Measurements from ENCODE around the gene SLC44A2. TPM values are rescaled to one million over a fixed set of nuclear protein-coding genes. Genes with fewer than 3 reads are reported as not detected.

Gene SLC44A2
- total RNA-seq, 1 experiment from 2014 or later, result 31.5 TPM

DNA sequence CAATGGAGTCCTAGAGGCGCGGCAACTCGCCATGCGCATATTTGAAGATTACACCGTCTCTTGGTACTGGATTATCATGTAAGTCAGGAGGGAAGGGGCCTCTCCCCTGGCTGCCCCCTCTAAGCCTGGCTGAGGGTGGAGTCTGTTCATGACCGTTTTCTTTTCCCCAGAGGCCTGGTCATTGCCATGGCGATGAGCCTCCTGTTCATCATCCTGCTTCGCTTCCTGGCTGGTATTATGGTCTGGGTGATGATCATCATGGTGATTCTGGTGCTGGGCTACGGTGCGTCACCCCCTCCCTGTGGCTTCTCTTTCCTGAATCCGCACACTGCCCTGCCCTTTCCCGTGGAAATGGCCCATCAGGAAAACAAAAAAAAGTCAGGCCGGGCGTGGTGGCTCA lies 6.5 kb downstream of the SLC44A2 start:
- CTCF ChIA-PET, result no interaction called here
- no peaks in the 10 kb centered on the region for H3K9me3 ChIP-seq (ENCODE audit: control insufficient read depth, insufficient read depth, low read depth, low read length)
- no peak for TF ChIP-seq CTCF (IDR thresholded peaks at IDR 0.05)
- TF ChIP-seq REST (IDR thresholded peaks at IDR 0.05; ENCODE audit: insufficient read depth in 1 of 2, low read depth in 2 of 2, low read length in 1 of 2), result no peak
- no peak for TF ChIP-seq POLR2AphosphoS5 (IDR thresholded peaks at IDR 0.05; ENCODE audit: low read depth, low read length)
- TF ChIP-seq SIN3A (IDR thresholded peaks at IDR 0.05; ENCODE audit: borderline replicate concordance, insufficient read depth, low read depth, low read length), result no peak
- DNase-seq (ENCODE audit: low read depth, low spot score) (no peak), ATAC-seq (no peak)
- no peak overlapping the region for H3K27ac ChIP-seq (ENCODE audit: low read length)
- no peaks in the 10 kb centered on the region for H3K4me1 ChIP-seq (ENCODE audit: control insufficient read depth, insufficient read depth, low read length)
- POLR2A ChIA-PET, result no interaction called here
- intact Hi-C loops (cut with micrococcal nuclease; ENCODE audit: unreplicated experiment), result no loop called here
- H3K4me3 ChIP-seq (ENCODE audit: low read depth in 2 of 2, low read length in 2 of 2), result no peak overlapping the region
- H3K27me3 ChIP-seq (ENCODE audit: control insufficient read depth, insufficient read depth, low read length), result no peaks in the 10 kb centered on the region
- BruUV-seq (replicated peaks), result no TSS peak
- in situ Hi-C loops (cut with HindIII; ENCODE audit: low pct_unique_long_range_greater_than_20kb, low sequenced_read_pairs), result no loop called here
- no peaks in the 10 kb centered on the region for H3K36me3 ChIP-seq (ENCODE audit: control insufficient read depth, insufficient read depth, low read length)

- Histone ChIP-seq H3K27ac (ENCODE audit: low read length) (no peak overlapping the region), H3K9me3 (ENCODE audit: control insufficient read depth, insufficient read depth, low read depth, low read length) (no peaks in the 10 kb centered on the region), H3K4me3 (ENCODE audit: low read depth in 2 of 2, low read length in 2 of 2) (no peak overlapping the region), H3K27me3 (ENCODE audit: control insufficient read depth, insufficient read depth, low read length) (no peaks in the 10 kb centered on the region), H3K36me3 (ENCODE audit: control insufficient read depth, insufficient read depth, low read length) (no peaks in the 10 kb centered on the region), H3K4me1 (ENCODE audit: control insufficient read depth, insufficient read depth, low read length) (no peaks in the 10 kb centered on the region)
- TF ChIP-seq SIN3A (IDR thresholded peaks at IDR 0.05; ENCODE audit: borderline replicate concordance, insufficient read depth, low read depth, low read length), result no peak
- no peak for TF ChIP-seq CTCF (IDR thresholded peaks at IDR 0.05)
- TF ChIP-seq REST (IDR thresholded peaks at IDR 0.05; ENCODE audit: insufficient read depth in 1 of 2, low read depth in 2 of 2, low read length in 1 of 2), result no peak
- no peak for TF ChIP-seq POLR2AphosphoS5 (IDR thresholded peaks at IDR 0.05; ENCODE audit: low read depth, low read length)
- no peak for TF ChIP-seq TCF7L2 (IDR thresholded peaks at IDR 0.05; ENCODE audit: low read depth, low read length)
- ChIA-PET CTCF (no interaction called here), POLR2A (no interaction called here)
- BruUV-seq (replicated peaks), result no TSS peak
- in situ Hi-C loops (cut with HindIII; ENCODE audit: low pct_unique_long_range_greater_than_20kb, low sequenced_read_pairs), result no loop called here
- ATAC-seq (no peak), DNase-seq (ENCODE audit: low read depth, low spot score) (no peak)
- intact Hi-C loops (cut with micrococcal nuclease; ENCODE audit: unreplicated experiment), result no loop called here
Measured at GRCh38 chr19:10634430-10634829, 9.1 kb downstream of the SLC44A2 start.
